Measurements from ENCODE around the gene TC2N. TPM values are rescaled to one million over a fixed set of nuclear protein-coding genes. Genes with fewer than 3 reads are reported as not detected.

The TC2N gene
- total RNA-seq, 1 donor from 2014 or later: 1.4 TPM

- H3K27me3 Mint-ChIP-seq (ENCODE audit: unreplicated experiment): no peaks in the 10 kb centered on the region
- no peaks in the 10 kb centered on the region for H3K36me3 Mint-ChIP-seq (ENCODE audit: low read depth, unreplicated experiment)
- no peak within 1 kb of the TSS for H3K27ac Mint-ChIP-seq (ENCODE audit: unreplicated experiment)
- no peak for TF ChIP-seq CTCF (IDR thresholded peaks at IDR 0.05; ENCODE audit: unreplicated experiment)
- H3K9me3 Mint-ChIP-seq (ENCODE audit: unreplicated experiment): no peaks in the 10 kb centered on the region
- H3K4me1 Mint-ChIP-seq (ENCODE audit: unreplicated experiment): no peaks in the 10 kb centered on the region
- H3K4me3 Mint-ChIP-seq (ENCODE audit: unreplicated experiment): no peak within 1 kb of the TSS
- DNase-seq (ENCODE audit: low spot score): no peak
These were observed 135.3 kb downstream of the TC2N start, which contains the start of gene CATSPERB for GRCh38 chr14:91731986-91732385. TSS of gene CATSPERB (minus strand) at chr14:91732086. CDS start at chr14:91729479, 2,607 bp downstream.

- Mint-ChIP-seq H3K36me3 (ENCODE audit: low read depth, unreplicated experiment) (no peaks in the 10 kb centered on the region), H3K27me3 (ENCODE audit: unreplicated experiment) (no peaks in the 10 kb centered on the region), H3K4me1 (ENCODE audit: unreplicated experiment) (no peaks in the 10 kb centered on the region), H3K27ac (ENCODE audit: unreplicated experiment) (no peak overlapping the region), H3K9me3 (ENCODE audit: unreplicated experiment) (no peaks in the 10 kb centered on the region), H3K4me3 (ENCODE audit: unreplicated experiment) (no peak overlapping the region)
- no peak for DNase-seq (ENCODE audit: low spot score)
- no peak for TF ChIP-seq CTCF (IDR thresholded peaks at IDR 0.05; ENCODE audit: unreplicated experiment)
These were observed 136.3 kb downstream of the TC2N start for GRCh38 chr14:91731018-91731417.

GRCh38 chr14:91729756-91730155 lies 137.6 kb downstream of the TC2N start:
- H3K9me3 Mint-ChIP-seq (ENCODE audit: unreplicated experiment): no peaks in the 10 kb centered on the region
- no peak for DNase-seq (ENCODE audit: low spot score)
- no peak overlapping the region for H3K4me3 Mint-ChIP-seq (ENCODE audit: unreplicated experiment)
- no peak overlapping the region for H3K27ac Mint-ChIP-seq (ENCODE audit: unreplicated experiment)
- H3K36me3 Mint-ChIP-seq (ENCODE audit: low read depth, unreplicated experiment): no peaks in the 10 kb centered on the region
- H3K4me1 Mint-ChIP-seq (ENCODE audit: unreplicated experiment): no peaks in the 10 kb centered on the region
- H3K27me3 Mint-ChIP-seq (ENCODE audit: unreplicated experiment): no peaks in the 10 kb centered on the region
- TF ChIP-seq CTCF (IDR thresholded peaks at IDR 0.05; ENCODE audit: unreplicated experiment): no peak

Other genes starting within 250 kb of the TC2N start
- gene CATSPERB, start 135.4 kb downstream of the TC2N start, total RNA-seq (ENCODE audit: unreplicated experiment): not detected
- gene FBLN5, start 80.2 kb upstream of the TC2N start, total RNA-seq (ENCODE audit: unreplicated experiment): 0.26 TPM
- gene TRIP11, start 172.5 kb upstream of the TC2N start, total RNA-seq (ENCODE audit: unreplicated experiment): 46.8 TPM
- 32.7 TPM for gene ATXN3, start 239.0 kb upstream of the TC2N start, total RNA-seq (ENCODE audit: unreplicated experiment)

Measured in endothelial cell (in vitro differentiated cells).